GM12865 (cell line): ENCODE results near the gene CCN2.

Experiments
- DNase-seq: peaks from one replicate; pipeline ENCODE4 v3.0.0; 2010; ENCODE audit warnings: low read depth
- H3K4me3 ChIP-seq: 2 replicates; pipeline ENCODE4 v1.5.1; 2011; ENCODE audit warnings: mild to moderate bottlenecking, low read depth, low read length, control low read depth
- TF ChIP-seq, protein P1 (sequence below): IDR thresholded peaks from 2 replicates; pipeline ENCODE4 v1.5.1; 2011; ENCODE audit warnings: low read length, control low read depth, low read depth, inconsistent platforms; ENCODE audit not compliant: insufficient read depth; ENCODE audit errors: missing control alignments

The CCN2 gene

DNA sequence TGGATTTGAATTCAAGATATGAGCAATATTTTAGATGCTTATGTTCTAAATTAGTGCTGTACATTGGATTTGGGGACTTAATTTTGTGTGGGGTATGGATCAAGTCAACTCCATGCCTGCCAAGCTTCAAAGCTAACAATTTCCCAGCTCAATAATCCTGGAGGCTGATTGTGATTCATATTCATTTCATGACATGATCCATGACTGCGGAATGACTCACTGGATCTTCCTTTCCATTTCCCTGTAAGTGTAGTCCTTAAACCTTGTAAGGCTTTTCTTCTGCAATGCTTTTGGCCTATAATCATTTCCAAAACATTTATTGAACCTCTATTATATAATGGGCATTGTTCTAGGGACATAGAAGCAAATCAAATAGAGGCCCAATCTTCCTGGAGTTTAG lies 44.7 kb upstream of the CCN2 start:
- DNase-seq, result no peak
- TF ChIP-seq, protein P1, sequence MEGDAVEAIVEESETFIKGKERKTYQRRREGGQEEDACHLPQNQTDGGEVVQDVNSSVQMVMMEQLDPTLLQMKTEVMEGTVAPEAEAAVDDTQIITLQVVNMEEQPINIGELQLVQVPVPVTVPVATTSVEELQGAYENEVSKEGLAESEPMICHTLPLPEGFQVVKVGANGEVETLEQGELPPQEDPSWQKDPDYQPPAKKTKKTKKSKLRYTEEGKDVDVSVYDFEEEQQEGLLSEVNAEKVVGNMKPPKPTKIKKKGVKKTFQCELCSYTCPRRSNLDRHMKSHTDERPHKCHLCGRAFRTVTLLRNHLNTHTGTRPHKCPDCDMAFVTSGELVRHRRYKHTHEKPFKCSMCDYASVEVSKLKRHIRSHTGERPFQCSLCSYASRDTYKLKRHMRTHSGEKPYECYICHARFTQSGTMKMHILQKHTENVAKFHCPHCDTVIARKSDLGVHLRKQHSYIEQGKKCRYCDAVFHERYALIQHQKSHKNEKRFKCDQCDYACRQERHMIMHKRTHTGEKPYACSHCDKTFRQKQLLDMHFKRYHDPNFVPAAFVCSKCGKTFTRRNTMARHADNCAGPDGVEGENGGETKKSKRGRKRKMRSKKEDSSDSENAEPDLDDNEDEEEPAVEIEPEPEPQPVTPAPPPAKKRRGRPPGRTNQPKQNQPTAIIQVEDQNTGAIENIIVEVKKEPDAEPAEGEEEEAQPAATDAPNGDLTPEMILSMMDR, result no peak
- H3K4me3 ChIP-seq, result no peak overlapping the region

DNA sequence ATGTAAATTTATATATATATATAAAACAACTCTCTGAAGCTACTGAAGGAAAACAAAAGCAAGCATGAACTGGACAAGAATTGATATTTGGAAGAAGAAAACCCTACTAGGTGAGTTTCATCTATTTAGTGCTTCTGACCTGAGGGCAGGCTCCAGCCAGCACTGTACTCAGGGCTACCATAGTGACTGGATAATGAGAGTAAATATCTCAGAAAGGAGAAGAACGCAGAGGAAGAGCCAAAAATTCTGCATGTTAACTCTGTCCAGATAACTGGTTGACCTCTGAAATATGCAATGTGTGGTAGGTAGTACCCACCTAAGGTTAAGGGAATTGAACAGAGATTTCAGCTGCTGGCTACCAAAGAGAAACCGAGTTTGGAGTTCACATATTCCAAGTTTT lies 41.4 kb upstream of the CCN2 start:
- DNase-seq, result no peak
- TF ChIP-seq, protein P1, result no peak
- H3K4me3 ChIP-seq, result no peak overlapping the region

DNA sequence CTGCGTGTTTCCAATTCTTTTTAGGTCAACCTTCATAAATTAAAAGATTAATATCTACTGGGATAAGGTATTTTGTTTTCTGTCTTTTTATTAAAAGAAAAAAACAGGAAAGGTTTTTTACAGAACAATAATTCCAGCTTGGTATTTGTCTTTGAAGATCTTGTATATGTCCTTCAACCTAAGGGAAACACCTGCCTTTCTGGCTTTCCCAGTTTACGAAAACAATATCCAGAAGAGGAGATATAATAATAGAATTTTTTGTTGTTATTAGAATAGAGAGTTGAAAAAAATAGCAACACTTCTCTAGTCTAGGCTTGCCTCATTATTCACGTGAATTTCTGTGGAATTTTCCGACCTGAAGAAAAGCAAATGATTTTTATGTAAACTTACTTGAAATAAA lies 37.9 kb upstream of the CCN2 start:
- no peak overlapping the region for H3K4me3 ChIP-seq
- no peak for DNase-seq
- TF ChIP-seq, protein P1, result no peak

DNA sequence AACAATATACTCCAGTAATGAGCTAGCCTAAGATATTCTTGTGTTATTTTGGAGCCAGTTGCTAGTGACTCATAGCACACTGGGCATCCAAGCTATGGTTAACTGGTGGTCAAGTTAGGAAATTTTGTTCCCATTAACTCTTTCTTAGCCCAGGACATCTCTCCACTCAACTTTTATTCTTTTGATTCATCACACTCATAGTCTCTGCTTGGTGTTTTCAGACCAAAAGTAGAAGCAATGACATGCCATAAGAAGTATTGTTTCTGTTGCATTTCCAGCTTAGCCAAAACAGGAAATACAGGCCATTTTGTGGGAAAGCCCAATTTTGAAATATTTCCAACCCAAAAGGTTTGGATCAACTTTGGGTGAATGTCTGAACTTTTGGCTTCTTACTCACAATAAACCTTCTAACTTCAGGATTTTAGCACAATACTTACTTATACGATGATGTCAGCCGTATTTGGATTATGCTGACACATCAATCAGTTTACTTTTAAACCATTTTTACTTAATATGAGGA lies 31.6 kb upstream of the CCN2 start:
- DNase-seq, result no peak
- no peak overlapping the region for H3K4me3 ChIP-seq
- TF ChIP-seq, protein P1, result no peak

DNA sequence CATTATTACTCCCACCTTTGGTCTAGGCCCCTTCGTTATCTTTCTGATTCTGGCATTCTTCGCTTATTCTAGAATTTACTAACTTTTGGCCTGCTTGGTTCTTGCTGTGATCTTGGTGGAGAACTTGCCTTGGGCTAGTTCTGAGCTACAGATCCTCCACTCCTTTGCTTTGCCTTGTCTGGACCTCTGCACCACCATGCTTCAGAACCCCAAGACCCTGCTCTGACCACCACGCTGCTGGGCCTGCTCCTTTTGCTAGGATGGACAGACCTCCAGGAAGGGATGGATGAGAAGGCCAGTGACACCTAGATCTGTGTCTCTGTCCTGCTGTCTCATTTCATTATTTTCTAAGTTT lies 30.4 kb upstream of the CCN2 start:
- no peak overlapping the region for H3K4me3 ChIP-seq
- TF ChIP-seq, protein P1, result no peak
- no peak for DNase-seq

DNA sequence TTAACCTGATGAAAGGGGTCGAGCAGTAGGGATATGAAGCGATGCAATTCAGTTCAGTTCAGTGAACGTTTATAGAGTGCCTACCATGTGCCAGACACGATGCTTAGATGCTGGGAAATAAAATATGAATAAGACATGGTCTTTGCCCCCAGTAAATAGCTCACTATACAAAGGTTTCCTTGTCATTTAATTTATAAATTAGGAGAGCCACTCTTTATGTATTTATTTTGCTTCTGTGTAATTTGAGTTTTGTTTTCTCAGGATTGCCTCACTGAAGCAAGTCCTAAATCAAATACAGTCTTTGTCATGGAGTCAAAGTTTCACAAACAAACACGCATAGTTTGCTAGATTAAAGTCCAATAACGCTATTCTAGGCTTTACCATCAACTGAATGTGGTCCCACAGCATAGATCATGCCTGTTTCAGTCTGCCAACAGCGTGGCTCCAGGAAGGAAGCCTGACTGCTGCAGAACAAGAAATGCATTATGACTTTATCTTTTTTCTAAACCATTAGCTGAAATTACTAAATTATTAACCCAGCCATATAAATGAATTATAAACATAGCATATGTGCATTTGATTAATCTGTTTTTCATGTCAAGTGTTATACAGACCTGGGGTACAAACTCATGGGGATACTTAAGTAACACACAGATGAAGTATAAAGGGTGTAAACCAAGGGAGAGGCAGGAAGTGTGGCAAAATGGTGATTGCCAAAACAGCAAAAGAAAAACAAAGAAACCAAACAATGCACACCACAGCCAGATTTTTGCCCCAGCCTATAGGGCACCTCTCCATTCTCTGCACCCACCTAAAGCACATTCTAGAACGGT lies 29.8 kb upstream of the CCN2 start:
- H3K4me3 ChIP-seq, result no peak overlapping the region
- TF ChIP-seq, protein P1, result no peak
- DNase-seq, result no peak
